Measurements from ENCODE around the gene SDF2L1. TPM values are rescaled to one million over a fixed set of nuclear protein-coding genes. Genes with fewer than 3 reads are reported as not detected.

Gene SDF2L1
- total RNA-seq, 2 donors from 2014 or later: 22.8 to 29.9 TPM

GRCh38 chr22:21650823-21651520 lies 8.9 kb downstream of the SDF2L1 start:
- Mint-ChIP-seq H3K4me3 (peak overlapping the region; percentile 95 to 99), H3K36me3 (ENCODE audit: insufficient read depth in 2 of 2) (peaks cover 7% of the 10 kb centered on the region in 2 donors), H3K27me3 (ENCODE audit: low read depth) (no peaks in the 10 kb centered on the region), H3K4me1 (ENCODE audit: low read depth) (peaks cover 17% of the 10 kb centered on the region), H3K9me3 (no peaks in the 10 kb centered on the region), H3K27ac (peak overlapping the region; percentile 88)
- peak in 1 of 2 donors; percentile 10 for ATAC-seq (replicated peaks in 1 of 2)
- DNase-seq: no peak

- peaks cover 20% of the 10 kb centered on the region for H3K4me1 Mint-ChIP-seq (ENCODE audit: low read depth)
- peak overlapping the region; percentile 88 for H3K27ac Mint-ChIP-seq
- ATAC-seq (replicated peaks in 1 of 2) (peak; percentile 35 to 39), DNase-seq (peak in 1 of 2 donors; percentile 28)
- H3K36me3 Mint-ChIP-seq (ENCODE audit: insufficient read depth in 2 of 2): peaks cover 7% of the 10 kb centered on the region in 2 donors
- no peaks in the 10 kb centered on the region for H3K27me3 Mint-ChIP-seq (ENCODE audit: low read depth)
- H3K9me3 Mint-ChIP-seq: no peaks in the 10 kb centered on the region
- H3K4me3 Mint-ChIP-seq: peak overlapping the region; percentile 95 to 99
These were observed 9.5 kb downstream of the SDF2L1 start for GRCh38 chr22:21651521-21652009.

- Mint-ChIP-seq H3K27ac (peak overlapping the region; percentile 88), H3K9me3 (no peaks in the 10 kb centered on the region)
These were observed 10.0 kb downstream of the SDF2L1 start for GRCh38 chr22:21652010-21652546.

GRCh38 chr22:21652547-21653545 lies 10.7 kb downstream of the SDF2L1 start:
- DNase-seq (no peak), ATAC-seq (replicated peaks in 1 of 2) (no peak)
- peaks cover 28% of the 10 kb centered on the region for H3K4me1 Mint-ChIP-seq (ENCODE audit: low read depth)
- no peaks in the 10 kb centered on the region for H3K9me3 Mint-ChIP-seq
- peaks cover 4 to 7% of the 10 kb centered on the region in 2 donors for H3K36me3 Mint-ChIP-seq (ENCODE audit: insufficient read depth in 2 of 2)
- H3K27ac Mint-ChIP-seq: no peak overlapping the region
- H3K4me3 Mint-ChIP-seq: peak overlapping the region; percentile 95 to 99
- no peaks in the 10 kb centered on the region for H3K27me3 Mint-ChIP-seq (ENCODE audit: low read depth)

More at GRCh38 chr22:21652010-21652546, 10.0 kb downstream of the SDF2L1 start:
- ATAC-seq (replicated peaks in 1 of 2) (peak; percentile 98 to 99), DNase-seq (peak; percentile 91 to 93)
- peaks cover 4 to 7% of the 10 kb centered on the region in 2 donors for H3K36me3 Mint-ChIP-seq (ENCODE audit: insufficient read depth in 2 of 2)
- peak overlapping the region; percentile 95 to 99 for H3K4me3 Mint-ChIP-seq
- peaks cover 26% of the 10 kb centered on the region for H3K4me1 Mint-ChIP-seq (ENCODE audit: low read depth)
- no peaks in the 10 kb centered on the region for H3K27me3 Mint-ChIP-seq (ENCODE audit: low read depth)

GRCh38 chr22:21657020-21657359 lies 14.9 kb downstream of the SDF2L1 start:
- ATAC-seq (replicated peaks in 1 of 2): no peak
- Mint-ChIP-seq H3K27ac (no peak overlapping the region), H3K36me3 (ENCODE audit: insufficient read depth in 2 of 2) (no peaks in the 10 kb centered on the region), H3K4me1 (ENCODE audit: low read depth) (peaks cover 12% of the 10 kb centered on the region), H3K4me3 (peak overlapping the region; percentile 66 to 94), H3K9me3 (no peaks in the 10 kb centered on the region), H3K27me3 (ENCODE audit: low read depth) (no peaks in the 10 kb centered on the region)
- DNase-seq: no peak

- peak; percentile 87 to 88 for DNase-seq
- Mint-ChIP-seq H3K27me3 (ENCODE audit: low read depth) (no peaks in the 10 kb centered on the region), H3K36me3 (ENCODE audit: insufficient read depth in 2 of 2) (no peaks in the 10 kb centered on the region), H3K4me3 (peak overlapping the region; percentile 66 to 94), H3K9me3 (no peaks in the 10 kb centered on the region), H3K27ac (no peak overlapping the region), H3K4me1 (ENCODE audit: low read depth) (peaks cover 12% of the 10 kb centered on the region)
- ATAC-seq (replicated peaks in 1 of 2): peak; percentile 95 to 97
These were observed 15.4 kb downstream of the SDF2L1 start for GRCh38 chr22:21657360-21658032.

GRCh38 chr22:21659864-21660525 lies 17.9 kb downstream of the SDF2L1 start:
- H3K9me3 Mint-ChIP-seq: no peaks in the 10 kb centered on the region
- H3K4me1 Mint-ChIP-seq (ENCODE audit: low read depth): peaks cover 14% of the 10 kb centered on the region
- DNase-seq (no peak), ATAC-seq (replicated peaks in 1 of 2) (no peak)
- no peak overlapping the region for H3K4me3 Mint-ChIP-seq
- H3K27me3 Mint-ChIP-seq (ENCODE audit: low read depth): no peaks in the 10 kb centered on the region
- H3K36me3 Mint-ChIP-seq (ENCODE audit: insufficient read depth in 2 of 2): no peaks in the 10 kb centered on the region
- no peak overlapping the region for H3K27ac Mint-ChIP-seq

- Mint-ChIP-seq H3K4me1 (ENCODE audit: low read depth) (peaks cover 20% of the 10 kb centered on the region), H3K9me3 (no peaks in the 10 kb centered on the region), H3K27me3 (ENCODE audit: low read depth) (no peaks in the 10 kb centered on the region), H3K27ac (no peak overlapping the region), H3K4me3 (no peak overlapping the region), H3K36me3 (ENCODE audit: insufficient read depth in 2 of 2) (no peaks in the 10 kb centered on the region)
- ATAC-seq (replicated peaks in 1 of 2) (no peak), DNase-seq (no peak)
These were observed 18.8 kb downstream of the SDF2L1 start for GRCh38 chr22:21660904-21661303.

GRCh38 chr22:21661991-21662390 lies 19.9 kb downstream of the SDF2L1 start:
- H3K4me1 Mint-ChIP-seq (ENCODE audit: low read depth): peaks cover 20% of the 10 kb centered on the region
- DNase-seq (no peak), ATAC-seq (replicated peaks in 1 of 2) (no peak)
- no peaks in the 10 kb centered on the region for H3K27me3 Mint-ChIP-seq (ENCODE audit: low read depth)
- H3K4me3 Mint-ChIP-seq: no peak overlapping the region
- H3K27ac Mint-ChIP-seq: no peak overlapping the region
- H3K9me3 Mint-ChIP-seq: no peaks in the 10 kb centered on the region
- no peaks in the 10 kb centered on the region for H3K36me3 Mint-ChIP-seq (ENCODE audit: insufficient read depth in 2 of 2)

- H3K27me3 Mint-ChIP-seq (ENCODE audit: low read depth): no peaks in the 10 kb centered on the region
- no peaks in the 10 kb centered on the region for H3K36me3 Mint-ChIP-seq (ENCODE audit: insufficient read depth in 2 of 2)
- no peaks in the 10 kb centered on the region for H3K9me3 Mint-ChIP-seq
- no peak overlapping the region for H3K27ac Mint-ChIP-seq
- DNase-seq (no peak), ATAC-seq (replicated peaks in 1 of 2) (no peak)
- H3K4me3 Mint-ChIP-seq: peak overlapping the region in 1 of 2 donors; percentile 17
- peaks cover 30% of the 10 kb centered on the region for H3K4me1 Mint-ChIP-seq (ENCODE audit: low read depth)
These were observed 21.6 kb downstream of the SDF2L1 start for GRCh38 chr22:21663738-21664137.

- Mint-ChIP-seq H3K27me3 (ENCODE audit: low read depth) (no peaks in the 10 kb centered on the region), H3K9me3 (no peaks in the 10 kb centered on the region), H3K36me3 (ENCODE audit: insufficient read depth in 2 of 2) (no peaks in the 10 kb centered on the region), H3K27ac (peak overlapping the region; percentile 72), H3K4me1 (ENCODE audit: low read depth) (peaks cover 34% of the 10 kb centered on the region), H3K4me3 (peak overlapping the region; percentile 98 to 99)
- DNase-seq (no peak), ATAC-seq (replicated peaks in 1 of 2) (no peak)
These were observed 23.1 kb downstream of the SDF2L1 start for GRCh38 chr22:21665047-21665851.

Measured in activated T-cell treated with anti-CD3 and anti-CD28 coated beads, Interleukin-2, amount 50 U/mL, for 72 hours (primary cell).